CD4-positive, CD25-positive, alpha-beta regulatory T cell (primary cell): Measurements from ENCODE around the gene WHAMM. TPM values are rescaled to one million over a fixed set of nuclear protein-coding genes. Genes with fewer than 3 reads are reported as not detected.

Experiments used
- ATAC-seq, 2 donors: fragments of 150-1000 bp; cut with Tn5 transposase; one replicate each; pipeline ENCODE4 v1.10.0; 2021; ENCODE audit warnings: low read depth in 2 of 2, moderate number of reproducible peaks in 2 of 2, moderate library complexity in 1 of 2
- DNase-seq, 3 donors: peaks; one replicate each; pipeline versions ENCODE4 v3.0.0 to v3.0.0-alpha.2; 2012 to 2022; ENCODE audit warnings: mixed read lengths in 1 of 3
- H3K27ac ChIP-seq: one replicate; pipeline ENCODE4 v1.7.0; 2013; ENCODE audit warnings: mild to moderate bottlenecking, low read length; ENCODE audit not compliant: insufficient read depth, poor library complexity, severe bottlenecking
- H3K27me3 ChIP-seq: one replicate; pipeline ENCODE4 v1.7.0; 2013; ENCODE audit warnings: low read length; ENCODE audit not compliant: control insufficient read depth, insufficient read depth
- H3K36me3 ChIP-seq: one replicate; pipeline ENCODE4 v1.7.0; 2013; ENCODE audit warnings: mild to moderate bottlenecking, low read length, moderate library complexity; ENCODE audit not compliant: control insufficient read depth, insufficient read depth
- H3K4me1 ChIP-seq: 2 replicates; pipeline ENCODE4 v1.7.0; 2013; ENCODE audit warnings: mild to moderate bottlenecking, low read length; ENCODE audit not compliant: insufficient read depth, control insufficient read depth, poor library complexity, severe bottlenecking
- H3K4me3 ChIP-seq: one replicate; pipeline ENCODE4 v1.7.0; 2013; ENCODE audit warnings: low read depth, mild to moderate bottlenecking, low read length, moderate library complexity
- H3K9me3 ChIP-seq, 2 experiments: 1 replicate in 1 of 2; 2 replicates in 1 of 2; pipeline ENCODE4 v1.7.0; 2013; ENCODE audit warnings: low read length in 2 of 2, mild to moderate bottlenecking in 1 of 2, moderate library complexity in 1 of 2; ENCODE audit not compliant: control insufficient read depth in 2 of 2
- H3K27ac Mint-ChIP-seq, 3 donors: one replicate each; pipeline ENCODE4 v1.8.0; 2020 to 2022; ENCODE audit warnings: mild to moderate bottlenecking in 3 of 3, mixed read lengths in 3 of 3, moderate library complexity in 2 of 3
- H3K27me3 Mint-ChIP-seq: one replicate; pipeline ENCODE4 v1.8.0; 2022; ENCODE audit warnings: mild to moderate bottlenecking, mixed read lengths
- H3K36me3 Mint-ChIP-seq: one replicate; pipeline ENCODE4 v1.8.0; 2020; ENCODE audit warnings: mixed read lengths
- H3K4me1 Mint-ChIP-seq, 4 donors: one replicate each; pipeline ENCODE4 v1.8.0; 2020 to 2022; ENCODE audit warnings: mixed read lengths in 4 of 4, mild to moderate bottlenecking in 1 of 4
- H3K4me3 Mint-ChIP-seq, 4 donors: one replicate each; pipeline ENCODE4 v1.8.0; 2020 to 2022; ENCODE audit warnings: mild to moderate bottlenecking in 4 of 4, mixed read lengths in 4 of 4, moderate library complexity in 3 of 4
- H3K9me3 Mint-ChIP-seq, 7 donors: one replicate each; pipeline ENCODE4 v1.8.0; 2020 to 2022; ENCODE audit warnings: mixed read lengths in 7 of 7, mild to moderate bottlenecking in 3 of 7, moderate library complexity in 2 of 7
- polyA plus RNA-seq, 4 donors: library from polyadenylated mRNA; unstranded; fragments of 300-500 nt; fragmentation: Illumina TruSeq; gene quantifications; one replicate each; pipeline ENCODE4 v1.2.3, GENCODE V29; 2021
- total RNA-seq: library from RNA; stranded (reverse); gene quantifications from one replicate; pipeline ENCODE4 v1.2.3, GENCODE V29; 2022

Gene WHAMM
- total and polyA plus RNA-seq, 5 donors from 2014 or later = 2.9 to 66.4 (median 3.6) TPM

DNA sequence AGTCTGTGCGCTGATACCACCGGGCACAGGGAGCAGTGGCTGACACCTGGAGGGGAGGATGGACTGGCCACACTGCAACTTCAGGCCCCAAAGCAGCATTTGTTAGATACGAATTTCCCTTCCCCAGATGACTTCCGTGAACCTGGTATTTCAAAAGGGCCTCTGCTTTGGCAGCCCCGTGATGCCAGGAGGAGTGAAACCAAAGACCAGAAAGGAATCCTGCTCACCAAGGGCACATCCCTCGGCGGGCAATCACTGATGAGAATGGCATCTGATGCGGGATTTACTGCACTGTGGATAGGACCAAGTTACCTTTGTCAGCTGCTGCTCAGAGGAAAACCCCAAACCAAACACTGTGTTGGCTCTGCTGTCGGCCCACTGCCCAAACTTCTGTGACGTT, 65.5 kb downstream of the WHAMM start:
- no peaks in the 10 kb centered on the region for H3K4me1 ChIP-seq
- no peaks in the 10 kb centered on the region for H3K27me3 ChIP-seq
- Mint-ChIP-seq H3K27ac (no peak overlapping the region), H3K36me3 (no peaks in the 10 kb centered on the region), H3K4me3 (no peak overlapping the region), H3K27me3 (peaks cover 4% of the 10 kb centered on the region), H3K9me3 (no peaks in the 10 kb centered on the region), H3K4me1 (no peaks in the 10 kb centered on the region)
- no peak overlapping the region for H3K27ac ChIP-seq
- DNase-seq (no peak), ATAC-seq (no peak)
- H3K4me3 ChIP-seq = no peak overlapping the region
- no peaks in the 10 kb centered on the region for H3K9me3 ChIP-seq
- H3K36me3 ChIP-seq = no peaks in the 10 kb centered on the region

DNA sequence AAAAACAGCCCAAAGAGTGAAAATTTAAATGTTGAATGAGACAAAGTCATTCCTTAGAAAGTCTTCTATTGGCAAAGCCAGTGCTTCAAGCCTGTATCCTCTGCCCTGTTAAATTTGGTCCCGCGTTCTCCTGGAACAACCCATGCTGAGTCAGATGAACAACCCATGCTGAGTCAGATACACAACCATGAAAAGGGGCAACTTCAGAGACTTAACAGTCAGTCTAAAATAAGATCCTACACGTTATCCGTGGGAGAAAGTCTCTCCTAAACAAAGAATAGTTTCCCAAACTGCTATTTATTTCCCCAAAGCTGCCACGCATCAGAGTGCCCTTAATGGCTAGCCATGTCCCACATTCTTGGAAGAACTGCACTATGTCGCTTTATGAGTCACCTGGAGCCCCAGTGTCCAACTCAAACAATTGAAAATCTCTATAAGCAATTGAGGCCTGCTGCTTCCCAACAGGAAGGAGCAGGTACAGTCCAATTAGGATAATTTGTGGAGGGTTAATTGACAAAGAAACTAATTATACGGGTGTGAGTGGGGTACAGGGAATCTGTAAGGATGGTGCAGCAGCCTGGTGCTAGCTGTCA, 66.1 kb downstream of the WHAMM start:
- Histone ChIP-seq H3K36me3 (no peaks in the 10 kb centered on the region), H3K27me3 (no peaks in the 10 kb centered on the region), H3K4me1 (no peaks in the 10 kb centered on the region), H3K27ac (no peak overlapping the region), H3K9me3 (no peaks in the 10 kb centered on the region), H3K4me3 (no peak overlapping the region)
- Mint-ChIP-seq H3K4me1 (peaks cover 0 to 2% (median 0%) of the 10 kb centered on the region in 4 donors), H3K27ac (no peak overlapping the region), H3K36me3 (no peaks in the 10 kb centered on the region), H3K27me3 (peaks cover 4% of the 10 kb centered on the region), H3K4me3 (no peak overlapping the region), H3K9me3 (no peaks in the 10 kb centered on the region)
- ATAC-seq = no peak
- no peak for DNase-seq

DNA sequence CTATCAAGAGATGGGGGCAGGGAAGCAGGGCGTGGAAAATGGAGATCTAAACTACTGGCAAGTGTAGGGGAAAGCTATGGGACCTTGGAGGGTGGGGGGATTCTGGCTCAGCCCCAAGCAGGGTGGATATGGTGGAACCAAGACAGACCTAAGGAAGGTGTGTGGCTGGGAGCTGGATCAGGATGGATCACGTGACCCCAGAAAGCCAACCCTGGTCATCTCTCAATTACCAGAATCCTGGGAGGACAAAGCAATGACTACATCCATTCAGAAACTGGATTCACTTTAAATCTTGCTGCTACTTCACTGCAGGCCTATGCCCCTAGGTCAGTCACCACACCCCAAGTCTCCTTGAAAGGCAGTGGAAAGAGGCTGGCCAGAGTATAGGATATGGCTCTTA, 68.4 kb downstream of the WHAMM start:
- Mint-ChIP-seq H3K4me3 (no peak overlapping the region), H3K36me3 (no peaks in the 10 kb centered on the region), H3K27ac (no peak overlapping the region), H3K27me3 (no peaks in the 10 kb centered on the region), H3K4me1 (peaks cover 0 to 2% (median 0%) of the 10 kb centered on the region in 4 donors), H3K9me3 (no peaks in the 10 kb centered on the region)
- H3K4me1 ChIP-seq = no peaks in the 10 kb centered on the region
- no peak overlapping the region for H3K4me3 ChIP-seq
- ATAC-seq = no peak
- H3K36me3 ChIP-seq = no peaks in the 10 kb centered on the region
- H3K27me3 ChIP-seq = no peaks in the 10 kb centered on the region
- no peak overlapping the region for H3K27ac ChIP-seq
- DNase-seq = no peak
- no peaks in the 10 kb centered on the region for H3K9me3 ChIP-seq

DNA sequence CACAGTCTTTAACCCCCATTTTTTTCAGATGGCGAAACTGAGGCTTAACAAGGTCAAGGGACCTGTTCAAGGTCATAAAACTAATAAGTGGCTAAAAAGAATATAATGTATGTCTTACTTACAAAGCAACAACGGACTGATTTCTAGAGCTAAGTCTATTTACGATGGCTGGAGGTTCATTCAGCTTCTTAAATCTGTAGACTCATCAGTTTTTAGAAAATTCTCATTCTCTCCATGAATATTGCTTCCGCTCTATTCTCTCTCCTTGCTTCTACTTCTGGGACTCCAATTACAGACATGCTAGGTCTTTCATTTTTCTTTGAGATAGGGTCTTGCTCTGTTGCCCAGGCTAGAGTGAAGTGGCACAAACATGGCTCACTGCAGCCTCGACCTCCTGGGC, 68.9 kb downstream of the WHAMM start:
- Histone ChIP-seq H3K27me3 (no peaks in the 10 kb centered on the region), H3K27ac (no peak overlapping the region), H3K4me3 (no peak overlapping the region), H3K36me3 (no peaks in the 10 kb centered on the region), H3K4me1 (no peaks in the 10 kb centered on the region), H3K9me3 (no peaks in the 10 kb centered on the region)
- DNase-seq = no peak
- Mint-ChIP-seq H3K9me3 (no peaks in the 10 kb centered on the region), H3K4me1 (peaks cover 0 to 2% (median 0%) of the 10 kb centered on the region in 4 donors), H3K36me3 (no peaks in the 10 kb centered on the region), H3K4me3 (no peak overlapping the region), H3K27me3 (no peaks in the 10 kb centered on the region), H3K27ac (peak overlapping the region in 1 of 3 donors; percentile 43)
- no peak for ATAC-seq

DNA sequence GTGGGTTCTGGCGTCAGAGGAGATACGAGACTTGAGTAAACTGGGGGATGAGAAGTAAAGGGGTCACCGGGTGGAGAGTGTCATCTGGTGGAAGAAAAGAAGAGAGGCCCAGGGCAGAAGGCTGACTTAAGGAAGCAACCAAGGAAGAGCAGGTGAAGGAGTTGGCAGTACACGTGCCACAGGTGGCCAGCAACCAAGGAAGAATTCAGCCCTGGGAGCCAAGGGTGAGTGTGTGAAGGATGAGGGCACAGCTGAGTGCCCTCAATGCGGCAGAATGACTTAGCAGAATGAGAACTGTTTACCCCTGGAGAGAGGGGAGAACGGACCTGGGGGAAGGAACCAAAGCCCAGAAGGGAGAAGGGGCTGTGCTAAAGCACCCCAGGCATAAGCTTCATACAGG, 71.3 kb downstream of the WHAMM start:
- Mint-ChIP-seq H3K36me3 (no peaks in the 10 kb centered on the region), H3K27me3 (no peaks in the 10 kb centered on the region), H3K4me3 (no peak overlapping the region), H3K4me1 (peaks cover 0 to 2% (median 0%) of the 10 kb centered on the region in 4 donors), H3K9me3 (no peaks in the 10 kb centered on the region), H3K27ac (no peak overlapping the region)
- Histone ChIP-seq H3K4me3 (no peak overlapping the region), H3K4me1 (no peaks in the 10 kb centered on the region), H3K27me3 (no peaks in the 10 kb centered on the region), H3K27ac (no peak overlapping the region), H3K9me3 (no peaks in the 10 kb centered on the region), H3K36me3 (no peaks in the 10 kb centered on the region)
- DNase-seq (no peak), ATAC-seq (no peak)

DNA sequence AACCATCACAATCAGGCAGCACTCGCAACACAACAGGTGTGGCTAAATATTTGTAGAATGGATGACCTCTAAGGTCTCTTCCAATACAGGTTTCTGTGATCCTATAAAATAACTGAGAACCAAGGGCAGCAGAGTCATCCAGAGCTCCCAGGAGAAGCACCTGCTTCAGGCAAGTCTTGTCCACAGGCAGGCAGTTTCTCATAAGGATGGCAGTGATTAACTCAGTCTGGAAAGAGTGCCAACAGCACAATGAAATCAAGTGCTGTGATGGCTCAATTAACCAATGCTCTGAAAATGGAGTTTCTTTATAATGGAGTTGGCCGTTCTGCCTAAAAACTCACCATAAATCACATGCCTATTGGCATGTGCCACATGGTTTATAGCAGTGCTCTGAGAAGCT, 72.3 kb downstream of the WHAMM start:
- Mint-ChIP-seq H3K9me3 (no peaks in the 10 kb centered on the region), H3K27me3 (no peaks in the 10 kb centered on the region), H3K4me1 (peaks cover 0 to 2% (median 0%) of the 10 kb centered on the region in 4 donors), H3K4me3 (no peak overlapping the region), H3K27ac (no peak overlapping the region), H3K36me3 (no peaks in the 10 kb centered on the region)
- Histone ChIP-seq H3K27ac (no peak overlapping the region), H3K9me3 (no peaks in the 10 kb centered on the region), H3K4me1 (no peaks in the 10 kb centered on the region), H3K36me3 (no peaks in the 10 kb centered on the region), H3K4me3 (no peak overlapping the region), H3K27me3 (no peaks in the 10 kb centered on the region)
- ATAC-seq (no peak), DNase-seq (no peak)

DNA sequence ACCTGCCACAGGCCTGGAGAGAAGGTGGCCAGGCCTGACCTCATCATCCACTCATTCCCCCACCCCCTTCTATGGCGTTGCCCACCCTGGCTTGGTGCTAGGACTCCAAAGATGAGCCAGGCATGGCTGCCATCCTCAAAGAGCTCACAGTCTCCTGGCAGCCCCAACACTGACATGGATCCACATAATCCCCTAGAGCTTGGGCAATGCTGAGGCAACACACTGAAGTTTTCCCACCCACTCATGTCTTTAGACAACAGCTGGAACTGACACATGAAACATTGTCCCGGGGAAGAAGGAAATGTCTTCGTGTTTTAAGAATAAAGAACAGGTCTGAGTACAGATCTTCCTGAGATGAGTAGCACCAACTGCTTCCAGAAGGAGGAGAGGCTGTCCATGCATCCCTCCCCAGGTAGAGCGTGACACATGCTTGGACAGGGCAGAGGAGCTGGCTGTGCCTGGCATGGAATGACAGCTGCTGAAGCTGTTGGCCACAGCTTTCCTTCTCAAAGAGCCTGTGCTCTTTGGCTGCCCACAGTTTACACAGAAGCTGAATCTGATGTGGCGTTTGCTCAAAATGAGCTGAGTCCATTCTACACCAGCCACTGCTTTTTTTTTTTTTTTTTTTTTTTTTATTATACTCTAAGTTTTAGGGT, 73.0 kb downstream of the WHAMM start:
- H3K4me3 ChIP-seq = no peak overlapping the region
- no peaks in the 10 kb centered on the region for H3K27me3 Mint-ChIP-seq
- no peak for DNase-seq
- H3K36me3 Mint-ChIP-seq = no peaks in the 10 kb centered on the region
- no peak overlapping the region for H3K27ac Mint-ChIP-seq
- H3K4me1 Mint-ChIP-seq = peaks cover 0 to 2% (median 0%) of the 10 kb centered on the region in 4 donors
- no peak for ATAC-seq
- no peak overlapping the region for H3K27ac ChIP-seq
- no peak overlapping the region for H3K4me3 Mint-ChIP-seq
- H3K9me3 ChIP-seq = no peaks in the 10 kb centered on the region
- H3K9me3 Mint-ChIP-seq = no peaks in the 10 kb centered on the region
- no peaks in the 10 kb centered on the region for H3K36me3 ChIP-seq
- H3K4me1 ChIP-seq = no peaks in the 10 kb centered on the region
- H3K27me3 ChIP-seq = no peaks in the 10 kb centered on the region
